ENCODE measurements around the gene RAD50. TPM values are rescaled to one million over a fixed set of nuclear protein-coding genes. Genes with fewer than 3 reads are reported as not detected.
"Not testable (repeated sequence)": the region's sequence is repeated elsewhere in the genome, so short reads cannot be mapped to it uniquely, and the experiment has no call there.

Gene RAD50
- total and polyA plus RNA-seq, 7 experiments from 2014 or later, result 14.8 to 35.4 (median 25.2) TPM

DNA sequence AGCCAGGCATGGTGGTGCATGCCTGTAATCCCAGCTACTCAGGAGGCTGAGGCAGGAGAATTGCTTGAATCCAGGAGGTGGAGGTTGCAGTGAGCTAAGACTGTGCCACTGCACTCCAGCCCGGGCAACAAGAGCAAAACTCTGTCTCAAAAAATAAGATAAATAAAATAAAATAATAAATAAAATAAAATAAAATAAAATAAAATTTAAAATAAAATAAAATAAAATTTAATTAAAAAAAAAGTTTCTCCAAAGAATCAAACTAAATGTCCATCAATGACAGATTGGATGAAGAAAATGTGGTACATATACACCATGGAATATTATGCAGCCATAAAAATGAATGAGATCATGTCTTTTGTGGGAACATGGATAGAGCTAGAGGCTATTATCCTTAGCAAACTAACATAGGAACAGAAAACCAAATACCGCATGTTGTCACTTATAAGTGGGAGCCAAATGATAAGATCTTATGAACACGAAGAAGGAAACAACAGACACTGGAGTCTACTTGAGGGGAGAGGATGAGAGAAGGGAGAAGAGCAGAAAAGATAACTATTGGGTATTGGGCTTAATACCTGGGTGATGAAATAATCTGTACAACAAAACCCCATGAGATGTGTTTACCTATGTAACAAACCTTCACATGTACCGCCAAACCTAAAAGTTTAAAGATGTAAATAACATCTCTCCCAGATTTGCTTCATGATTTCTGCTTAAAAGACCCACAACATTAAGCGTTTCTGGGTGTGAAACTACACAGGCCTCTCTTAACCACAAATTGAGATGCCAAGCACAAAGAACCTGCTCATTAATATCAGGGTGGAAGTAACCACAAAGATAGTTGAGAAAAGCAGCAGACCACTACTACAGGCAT, 135.2 kb downstream of the RAD50 start:
- CTCF ChIA-PET; H3K27ac ChIP-seq (ENCODE audit: low read depth, low read length); intact Hi-C loops (cut with micrococcal nuclease); DNase-seq; H3K27me3 Mint-ChIP-seq; H3K4me3 ChIP-seq (ENCODE audit: low read length); ATAC-seq; H3K9me3 ChIP-seq (ENCODE audit: control insufficient read depth in 2 of 3, low read length in 3 of 3); H3K27ac Mint-ChIP-seq; H3K36me3 ChIP-seq (ENCODE audit: control insufficient read depth in 2 of 3, insufficient read depth in 3 of 3, low read length in 3 of 3); H3K9me3 Mint-ChIP-seq; H3K4me3 Mint-ChIP-seq; H3K27me3 ChIP-seq (ENCODE audit: control insufficient read depth in 2 of 2, insufficient read depth in 2 of 2, low read length in 2 of 2); POLR2A ChIA-PET: not testable (repeated sequence)
- H3K36me3 Mint-ChIP-seq, result peaks cover 5 to 28% (median 16%) of the 10 kb centered on the region in 5 donors
- peaks cover 18 to 31% (median 21%) of the 10 kb centered on the region in 7 donors for H3K4me1 Mint-ChIP-seq
- peaks cover 18 to 19% of the 10 kb centered on the region in 2 donors for H3K4me1 ChIP-seq (ENCODE audit: control insufficient read depth in 2 of 2, insufficient read depth in 2 of 2, low read length in 2 of 2)

DNA sequence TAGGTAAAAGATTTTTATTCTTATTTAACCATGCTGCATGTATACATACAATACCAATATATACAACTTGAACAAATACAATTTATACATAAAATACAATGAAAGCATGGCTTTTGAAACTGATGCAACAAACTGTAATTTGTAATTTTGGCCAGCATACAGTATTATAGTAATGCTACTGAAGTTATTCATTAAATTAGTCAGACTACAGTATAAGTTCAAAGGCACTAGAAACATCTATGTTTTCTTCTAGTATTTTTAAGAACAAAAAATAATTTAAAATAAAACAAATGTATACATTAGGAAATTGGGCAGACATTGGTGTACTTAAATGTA, 135.8 kb downstream of the RAD50 start:
- CTCF ChIA-PET, result no interaction called here
- POLR2A ChIA-PET, result no interaction called here
- Mint-ChIP-seq H3K4me3 (no peak overlapping the region), H3K27me3 (no peaks in the 10 kb centered on the region), H3K4me1 (peaks cover 17 to 33% (median 20%) of the 10 kb centered on the region in 7 donors), H3K27ac (no peak overlapping the region), H3K9me3 (peaks cover 0 to 2% (median 0%) of the 10 kb centered on the region in 11 donors), H3K36me3 (peaks cover 5 to 31% (median 16%) of the 10 kb centered on the region in 5 donors)
- H3K27me3 ChIP-seq (ENCODE audit: control insufficient read depth in 2 of 2, insufficient read depth in 2 of 2, low read length in 2 of 2), result no peaks in the 10 kb centered on the region
- H3K4me1 ChIP-seq (ENCODE audit: control insufficient read depth in 2 of 2, insufficient read depth in 2 of 2, low read length in 2 of 2), result peaks cover 16 to 18% of the 10 kb centered on the region in 2 donors
- intact Hi-C loops (cut with micrococcal nuclease), result no loop called here
- no peak for DNase-seq
- no peak overlapping the region for H3K4me3 ChIP-seq (ENCODE audit: low read length)
- H3K36me3 ChIP-seq (ENCODE audit: control insufficient read depth in 2 of 3, insufficient read depth in 3 of 3, low read length in 3 of 3), result no peaks in the 10 kb centered on the region
- H3K9me3 ChIP-seq (ENCODE audit: control insufficient read depth in 2 of 3, low read length in 3 of 3), result no peaks in the 10 kb centered on the region
- ATAC-seq, result no peak
- no peak overlapping the region for H3K27ac ChIP-seq (ENCODE audit: low read depth, low read length)

Other genes starting within 250 kb of the RAD50 start
- 10 to 100 TPM in 1 of 5 experiments, 1 to 10 TPM in 4; 6.8 to 10.8 (median 8.0) TPM for gene SLC22A5, start 187.3 kb upstream of the RAD50 start, total RNA-seq
- gene SLC22A5, start 187.3 kb upstream of the RAD50 start, polyA plus RNA-seq, result 1 to 10 TPM; 1.8 to 3.6 TPM
- gene IRF1, start 66.2 kb upstream of the RAD50 start, total RNA-seq, result 100 to 1,000 TPM; 118 to 632 (median 549) TPM
- gene IRF1, start 66.2 kb upstream of the RAD50 start, polyA plus RNA-seq, result 100 to 1,000 TPM; 148 to 174 TPM
- gene IL5, start 13.5 kb upstream of the RAD50 start, total RNA-seq, result 1 to 10 TPM in 1 of 5 experiments, not detected in 4; 1.2 TPM
- gene IL5, start 13.5 kb upstream of the RAD50 start, polyA plus RNA-seq, result not detected
- gene IL13, start 101.2 kb downstream of the RAD50 start, total RNA-seq, result 10 to 100 TPM in 1 of 5 experiments, under 1 TPM in 2, not detected in 2; 0.50 to 71.3 (median 0.51) TPM
- gene IL13, start 101.2 kb downstream of the RAD50 start, polyA plus RNA-seq, result not detected
- gene IL4, start 117.0 kb downstream of the RAD50 start, total RNA-seq, result 1 to 10 TPM in 3 of 5 experiments, not detected in 2; 1.1 to 6.0 (median 4.5) TPM
- not detected for gene IL4, start 117.0 kb downstream of the RAD50 start, polyA plus RNA-seq
- 10 to 100 TPM; 10.5 to 30.0 (median 18.7) TPM for gene KIF3A, start 180.6 kb downstream of the RAD50 start, total RNA-seq
- 10 to 100 TPM in 1 of 2 donors, 1 to 10 TPM in 1; 7.5 to 11.4 TPM for gene KIF3A, start 180.6 kb downstream of the RAD50 start, polyA plus RNA-seq
- 10 to 100 TPM in 2 of 5 experiments, 1 to 10 TPM in 3; 3.5 to 44.9 (median 8.4) TPM for gene CCNI2, start 190.4 kb downstream of the RAD50 start, total RNA-seq
- 1 to 10 TPM; 2.4 to 5.0 TPM for gene CCNI2, start 190.4 kb downstream of the RAD50 start, polyA plus RNA-seq
- gene SEPTIN8, start 220.3 kb downstream of the RAD50 start, total RNA-seq, result 10 to 100 TPM in 1 of 5 experiments, 1 to 10 TPM in 4; 2.7 to 42.1 (median 5.2) TPM
- gene SEPTIN8, start 220.3 kb downstream of the RAD50 start, polyA plus RNA-seq, result under 1 TPM; 0.64 to 0.84 TPM

All from naive thymus-derived CD4-positive, alpha-beta T cell (primary cell).